Occipital lobe (tissue), 2 donors: ENCODE measurements around the gene KCNJ1. TPM values are rescaled to one million over a fixed set of nuclear protein-coding genes. Genes with fewer than 3 reads are reported as not detected.

Source experiments
- DNase-seq: peaks from one replicate; lab custom pipeline; 2025; lab: John Stamatoyannopoulos, UW
- total RNA-seq: library from RNA; depleted of rRNA; stranded (reverse); fragments of >200 nt; gene quantifications from one replicate; pipeline ENCODE4 v1.2.3, GENCODE V29; 2014

The KCNJ1 gene
- total RNA-seq, 1 donor from 2014 or later, result not detected

DNA sequence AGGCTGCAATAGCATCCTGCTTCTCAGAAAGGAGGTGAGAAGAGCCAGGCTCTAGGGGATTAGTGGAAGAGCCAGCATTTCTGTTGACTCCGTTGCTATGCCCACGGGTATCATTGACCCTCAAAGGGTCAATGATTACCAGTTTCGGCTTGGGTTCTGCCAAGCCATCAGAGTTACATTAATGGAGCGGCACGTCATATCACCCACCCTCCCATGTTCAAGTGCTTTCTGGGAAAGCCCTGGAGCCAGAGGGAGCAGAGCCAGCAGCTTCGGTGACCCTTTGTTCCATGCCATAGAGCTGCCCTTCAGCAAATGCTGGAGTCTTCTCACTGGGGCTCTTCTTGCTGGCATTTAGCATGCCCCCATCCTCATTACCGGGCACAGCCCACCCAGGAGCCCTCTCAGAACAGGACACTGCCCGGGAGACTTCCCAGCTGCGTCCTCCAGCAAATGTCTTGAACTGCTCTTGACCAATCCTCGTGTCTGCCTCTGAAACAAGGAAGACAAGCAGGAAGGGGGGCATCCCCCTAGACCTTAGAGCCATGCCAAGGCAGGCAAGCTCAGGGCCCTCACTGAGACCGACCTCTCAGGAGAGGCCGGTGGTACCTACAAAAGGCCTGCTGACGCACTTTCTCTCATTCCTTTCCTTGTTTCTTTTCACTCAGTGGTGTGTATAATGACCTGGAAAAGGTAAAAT, 14.6 kb downstream of the KCNJ1 start:
- no peak for DNase-seq

DNA sequence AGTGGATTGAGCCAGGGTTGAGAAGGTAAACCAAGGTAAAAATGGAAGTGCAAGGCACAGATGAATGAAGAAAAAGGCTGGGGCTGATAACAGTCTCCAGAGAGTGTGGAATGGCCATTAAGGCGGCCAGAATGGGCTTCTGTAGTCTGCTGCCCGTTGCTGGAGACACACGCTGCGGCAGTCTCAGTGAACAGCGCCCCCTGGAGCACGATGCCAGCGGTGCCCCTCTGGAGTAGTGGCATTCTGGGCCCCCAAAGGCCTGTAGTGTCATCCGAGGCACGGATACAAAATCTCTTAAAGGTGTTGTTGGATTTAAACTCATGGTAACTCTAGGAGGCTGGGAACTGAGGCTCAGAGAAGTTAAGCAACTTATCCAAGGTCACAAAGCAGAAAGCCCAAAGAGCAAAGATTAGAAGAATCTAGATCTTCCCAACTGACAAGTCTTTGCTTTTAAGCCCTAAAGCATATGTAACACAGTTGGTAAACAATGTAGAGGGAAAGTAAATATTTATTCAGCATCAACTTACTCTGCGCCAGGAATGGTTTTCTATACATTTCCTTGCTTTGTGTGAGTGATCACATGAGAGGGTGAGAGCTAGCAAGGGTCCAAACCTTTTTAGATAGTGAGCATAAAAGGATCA, 18.2 kb downstream of the KCNJ1 start:
- DNase-seq, result no peak

DNA sequence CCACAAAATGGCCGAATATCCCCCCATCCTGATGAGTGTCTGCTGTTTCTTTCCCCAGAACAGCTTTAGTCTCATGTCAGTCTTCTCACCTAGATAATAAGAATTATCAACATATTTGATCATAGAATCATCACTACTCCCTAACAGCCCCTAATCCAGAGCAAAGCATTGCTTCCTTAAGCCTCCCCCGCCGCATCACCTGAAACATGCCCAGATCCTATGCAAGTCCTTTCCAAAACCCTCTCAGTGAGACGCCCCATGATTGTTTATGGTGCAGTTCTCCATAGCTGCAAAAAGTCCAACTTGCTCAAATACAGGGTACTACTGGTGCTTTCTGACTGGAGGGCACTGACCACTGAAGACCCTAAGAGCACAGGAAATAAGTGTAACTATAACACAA, 20.1 kb downstream of the KCNJ1 start:
- no peak for DNase-seq

DNA sequence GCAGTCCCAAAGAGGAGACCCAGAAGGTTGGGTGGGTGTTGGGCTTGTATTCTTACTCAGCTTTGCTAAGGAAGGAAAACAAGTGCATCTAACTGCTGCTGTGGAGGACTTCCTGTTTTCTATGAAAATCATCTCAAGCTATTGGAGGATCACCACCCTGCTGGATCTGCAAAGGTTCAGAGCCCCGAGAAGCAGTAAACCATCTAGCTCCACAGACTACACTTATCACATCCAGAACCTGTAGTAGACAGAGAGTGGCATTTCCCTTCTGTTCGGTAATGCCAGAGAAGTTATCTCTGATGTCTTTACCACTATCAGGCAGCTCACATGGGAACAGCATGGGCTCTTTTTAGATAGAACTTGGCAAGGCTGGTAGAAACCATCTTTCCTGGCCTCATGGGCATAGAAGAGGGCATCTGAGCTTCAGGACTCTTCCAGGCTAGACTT, 21.7 kb downstream of the KCNJ1 start:
- DNase-seq, result no peak

DNA sequence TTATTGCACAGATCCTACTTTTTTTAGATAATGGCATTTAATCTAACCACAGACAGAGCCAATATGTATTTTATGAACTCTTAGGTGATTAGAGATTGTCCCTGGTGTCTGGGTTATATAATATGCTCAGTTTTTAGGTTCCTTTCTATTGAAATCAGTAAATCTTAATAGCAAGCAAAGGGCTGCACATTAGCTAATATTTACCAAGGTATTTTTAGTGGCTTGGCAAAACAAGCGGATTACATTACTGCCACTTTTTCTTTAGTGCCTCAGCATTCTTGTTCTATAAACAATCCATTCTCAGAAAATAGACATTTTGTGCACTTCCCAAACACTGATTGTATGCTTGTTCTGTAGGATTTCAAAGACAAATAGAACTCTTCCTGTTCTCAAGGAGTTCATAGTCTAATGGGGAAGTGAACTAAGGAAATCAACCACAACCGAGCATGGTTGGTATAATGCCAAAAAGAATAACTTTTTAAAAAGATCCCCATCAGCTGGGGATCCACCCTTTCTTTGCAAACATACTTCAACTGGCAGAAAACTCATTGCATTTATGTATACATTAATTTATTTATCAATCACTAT, 23.8 kb downstream of the KCNJ1 start:
- no peak for DNase-seq

DNA sequence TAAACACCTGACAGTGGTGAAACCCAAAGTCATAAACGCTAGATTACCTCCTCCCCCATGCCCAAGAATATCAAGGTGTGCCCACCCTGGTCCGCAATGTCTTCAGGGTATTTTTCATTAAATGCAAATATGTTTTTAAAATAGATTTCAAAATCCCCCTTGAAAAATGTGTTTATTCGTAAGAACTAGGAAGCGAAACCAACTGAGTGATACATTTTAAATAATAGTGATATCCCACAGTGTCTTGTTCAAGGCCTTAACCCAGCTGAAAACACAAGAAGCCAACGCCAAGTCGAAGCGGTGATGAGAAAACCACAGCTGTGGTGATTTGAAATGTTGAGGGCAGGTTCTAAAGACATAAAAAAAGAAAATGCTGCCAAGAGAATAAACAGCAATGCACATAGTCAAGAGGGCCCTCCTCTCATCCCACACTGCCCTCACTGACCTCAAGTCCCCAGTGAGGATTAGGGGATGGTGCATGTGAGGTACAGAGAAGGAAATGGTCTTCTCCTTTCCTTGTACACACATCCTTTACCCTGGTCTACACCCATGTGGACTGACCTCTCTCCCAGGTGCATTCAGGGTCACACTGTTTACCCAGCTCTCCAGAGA, 25.5 kb downstream of the KCNJ1 start:
- DNase-seq, result no peak

DNA sequence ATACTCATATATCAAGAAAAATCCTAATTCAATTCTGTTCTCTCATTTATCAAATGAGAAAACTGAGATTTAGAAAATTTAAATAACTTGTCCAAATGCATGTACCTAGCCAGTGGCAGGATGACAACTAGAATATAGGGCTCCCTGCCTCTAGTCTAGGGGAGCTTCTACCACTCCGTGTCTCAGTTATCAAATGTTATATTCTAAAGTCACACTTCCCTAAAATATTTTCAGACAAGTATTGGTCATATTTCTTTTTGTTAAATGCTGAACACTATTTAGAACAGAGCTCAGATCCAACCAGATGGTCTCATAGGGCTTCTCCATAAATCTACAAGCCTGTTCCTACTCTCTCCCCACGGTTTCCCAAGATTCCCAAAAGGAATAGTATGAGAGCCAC, 26.3 kb downstream of the KCNJ1 start:
- DNase-seq, result no peak

DNA sequence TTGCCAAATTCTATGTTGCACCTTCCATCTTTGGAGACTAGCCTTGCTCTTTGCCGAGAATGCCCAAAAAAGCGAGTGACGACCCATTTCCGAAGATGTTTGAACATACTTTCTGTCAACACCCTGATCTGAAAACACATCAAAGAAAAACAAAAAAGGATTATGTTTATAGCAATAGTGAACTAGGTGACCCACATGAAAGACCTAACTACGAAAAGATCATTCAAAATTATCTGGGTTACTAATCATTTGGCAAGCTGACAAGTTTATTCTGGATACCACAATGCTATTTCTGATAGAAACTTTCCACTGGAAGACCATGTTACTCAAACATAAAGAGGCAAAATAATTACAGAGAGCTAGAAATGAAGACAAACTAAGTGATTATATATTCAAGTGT, 27.0 kb downstream of the KCNJ1 start:
- DNase-seq, result no peak

DNA sequence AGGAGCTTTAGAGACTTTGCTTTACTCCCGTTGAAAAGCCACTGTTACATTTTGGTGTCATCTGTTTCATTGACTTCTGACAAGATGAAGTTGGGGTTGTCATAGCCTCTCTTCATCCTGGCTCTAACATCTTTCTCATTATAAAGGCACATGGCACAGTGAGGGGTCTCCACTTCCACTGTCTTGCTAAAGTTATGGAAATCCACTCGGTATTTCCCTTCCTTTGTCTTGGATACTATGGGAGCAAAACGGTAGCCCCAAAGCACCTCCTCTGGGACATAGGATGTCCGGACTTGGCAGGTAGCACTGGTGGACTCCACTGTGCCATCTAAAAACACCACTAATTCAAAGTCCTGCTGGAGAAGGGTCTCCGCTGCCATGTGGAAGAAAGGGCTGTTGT, 28.0 kb downstream of the KCNJ1 start:
- no peak for DNase-seq

DNA sequence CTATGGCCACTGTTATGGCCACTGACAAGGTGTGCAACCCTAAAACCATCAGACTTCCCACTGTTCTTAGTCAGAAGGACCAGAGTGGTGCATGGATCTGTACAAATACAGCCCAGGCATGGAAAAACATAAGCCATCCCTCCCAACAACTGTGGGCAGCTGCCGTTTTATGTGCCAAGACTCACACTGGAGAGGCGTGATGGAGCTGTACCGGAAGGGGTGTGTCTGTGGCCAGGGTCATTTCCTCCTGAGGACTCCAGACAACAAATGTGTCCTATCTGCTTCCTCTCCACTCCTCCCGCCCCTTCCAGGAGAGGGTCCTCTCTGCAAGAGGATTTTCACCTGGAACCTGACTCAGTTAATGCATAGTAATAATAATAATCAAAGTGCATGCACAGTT, 29.5 kb downstream of the KCNJ1 start:
- no peak for DNase-seq

DNA sequence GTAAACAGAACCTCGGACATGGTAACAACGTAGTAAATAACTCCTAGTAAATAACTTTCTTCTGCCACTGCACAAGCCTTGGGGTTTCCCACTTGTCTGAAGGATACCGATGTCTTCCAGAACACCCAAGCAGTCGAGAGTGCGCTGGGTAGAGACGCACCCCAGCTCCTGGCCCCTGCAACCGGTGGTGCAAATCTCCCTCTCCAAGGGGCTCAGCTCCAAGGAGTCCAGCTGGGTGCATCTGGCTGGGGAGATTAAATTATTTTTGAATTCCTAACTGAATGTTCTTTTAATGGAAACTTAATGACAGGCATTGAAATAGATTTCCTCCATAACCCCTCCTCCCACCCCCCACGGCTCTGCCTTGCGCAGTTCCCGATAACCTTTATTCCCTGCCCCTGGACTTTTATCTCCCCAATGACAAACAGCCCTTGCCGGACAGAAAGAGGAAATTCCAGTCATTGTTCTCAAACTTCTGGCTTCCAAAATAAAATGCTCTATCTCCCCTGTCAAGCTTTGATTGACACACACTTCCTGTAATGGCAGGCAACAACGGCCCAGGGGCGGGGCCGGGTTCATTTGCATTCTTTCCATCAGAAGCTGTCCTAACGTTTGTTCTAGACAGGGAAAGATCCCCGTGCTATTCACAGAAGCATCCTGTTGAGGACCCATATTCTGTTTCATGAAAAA, 31.2 kb downstream of the KCNJ1 start:
- no peak for DNase-seq

DNA sequence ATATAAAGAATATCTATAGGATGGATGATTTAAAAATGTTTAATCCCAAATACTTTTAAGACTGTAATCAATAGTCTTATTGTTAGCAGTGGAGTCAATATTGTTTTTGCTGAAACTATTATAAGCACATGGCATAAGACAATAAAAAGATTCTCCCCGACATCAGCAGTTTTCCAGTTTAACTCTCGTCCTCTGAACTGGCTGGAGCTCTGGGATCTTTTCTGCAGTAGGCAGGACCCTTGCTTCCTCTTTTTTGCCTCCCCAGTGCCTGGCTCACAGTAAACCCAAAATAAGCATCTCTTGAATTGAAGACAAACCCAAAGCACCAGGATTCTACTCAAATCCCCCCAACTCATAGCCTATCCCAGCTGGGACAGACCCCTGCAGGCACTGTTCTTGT, 32.9 kb downstream of the KCNJ1 start:
- no peak for DNase-seq

DNA sequence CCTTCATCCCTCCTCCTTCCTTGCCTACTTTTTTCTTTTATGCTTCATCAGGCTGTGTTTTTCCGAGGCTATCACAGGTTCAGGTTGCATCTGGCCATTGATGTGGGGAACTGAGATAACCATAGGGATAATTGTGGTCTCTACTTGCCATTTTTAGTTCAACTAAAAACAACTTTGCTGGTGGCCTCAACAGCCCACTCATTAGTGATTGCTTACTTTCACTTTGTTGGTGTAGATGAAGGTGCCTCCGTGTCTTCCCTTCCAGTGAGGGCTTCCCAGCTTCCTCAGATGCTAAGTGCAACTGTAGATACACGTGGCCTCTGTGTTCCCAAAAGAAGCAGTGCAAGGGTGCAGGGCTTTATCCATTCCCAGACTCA, 35.0 kb downstream of the KCNJ1 start:
- no peak for DNase-seq

DNA sequence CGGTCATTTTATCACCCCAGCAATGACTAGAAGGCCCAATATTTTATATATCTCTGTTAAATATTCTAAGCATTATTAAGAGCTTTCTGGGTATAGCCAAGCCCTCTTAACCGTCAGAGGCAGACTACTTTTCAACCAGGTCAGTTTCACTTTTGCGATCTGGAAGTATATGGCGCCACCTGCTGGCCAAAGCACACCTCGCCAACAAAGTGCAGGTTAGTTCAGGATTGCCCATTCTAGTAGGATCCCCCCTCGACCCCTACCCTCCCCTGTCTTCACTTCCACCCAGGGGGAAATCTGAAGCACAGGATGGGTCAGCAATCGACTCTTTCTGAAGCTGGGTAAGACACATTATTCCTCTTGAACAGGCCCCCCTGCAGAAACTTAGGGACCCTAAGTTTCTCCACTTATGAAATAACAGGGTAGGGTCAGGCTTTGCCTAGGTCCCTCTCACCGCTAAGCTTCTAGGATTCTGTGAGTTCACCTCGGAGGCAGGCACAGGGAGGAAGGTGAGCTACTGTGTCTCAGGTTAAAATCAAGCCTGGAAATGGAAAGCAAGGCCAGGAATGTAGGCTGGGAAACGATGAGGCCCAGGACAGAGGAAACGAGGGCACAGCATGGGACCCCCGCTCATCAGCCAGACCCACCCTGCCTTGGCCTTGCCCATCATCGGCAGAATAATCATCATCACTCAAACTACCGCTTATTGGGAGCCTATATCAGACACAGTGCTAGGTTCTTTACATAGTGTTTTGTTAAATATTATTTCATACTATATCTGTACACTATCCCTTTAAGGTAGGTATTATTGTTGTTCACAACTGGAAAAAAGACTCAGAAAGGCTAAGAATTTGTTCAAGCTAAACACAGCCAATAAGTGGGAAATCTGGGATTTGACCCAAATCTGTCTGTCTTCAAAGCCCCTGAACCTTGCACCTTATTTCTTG, 35.6 kb downstream of the KCNJ1 start:
- DNase-seq, result peak; percentile 49

DNA sequence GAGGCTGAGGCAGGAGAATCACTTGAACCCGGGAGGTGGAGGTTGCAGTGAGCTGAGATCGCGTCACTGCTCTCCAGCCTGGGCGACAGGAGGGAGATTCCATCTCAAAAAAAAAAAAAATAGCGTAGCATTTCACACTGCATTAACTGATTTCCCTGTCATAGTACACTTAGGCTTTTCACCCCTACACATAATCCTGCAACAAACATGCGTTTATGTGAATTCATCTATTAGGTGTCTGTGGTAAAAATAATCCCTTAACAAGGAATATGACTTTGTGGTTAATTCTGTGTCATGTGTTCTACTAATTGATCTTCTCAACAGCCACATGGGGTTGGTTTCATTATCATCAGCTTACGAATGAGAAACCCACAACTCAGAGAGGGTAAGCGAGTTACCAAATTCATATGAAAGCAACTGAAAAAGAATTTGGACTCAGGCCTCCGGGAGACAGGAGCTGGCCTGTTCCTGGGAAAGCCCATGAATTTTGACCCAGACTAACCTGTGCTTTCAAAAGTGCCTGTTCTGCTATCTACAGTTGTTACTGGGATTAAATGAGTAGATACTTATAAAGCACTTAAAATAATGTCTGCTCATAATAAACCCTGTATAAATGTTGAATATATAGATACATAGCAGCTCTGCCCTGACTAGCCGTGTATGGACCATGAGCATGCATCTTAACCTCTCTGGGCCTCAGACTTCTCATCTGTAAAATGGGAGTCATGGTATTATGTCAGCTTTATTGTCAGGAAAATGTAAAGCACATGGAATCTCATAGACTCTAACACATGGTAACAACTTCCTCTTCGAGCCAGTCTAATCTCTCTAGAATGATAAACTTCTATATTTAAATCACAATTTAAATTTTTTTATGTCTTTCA, 36.6 kb downstream of the KCNJ1 start:
- DNase-seq, result no peak

DNA sequence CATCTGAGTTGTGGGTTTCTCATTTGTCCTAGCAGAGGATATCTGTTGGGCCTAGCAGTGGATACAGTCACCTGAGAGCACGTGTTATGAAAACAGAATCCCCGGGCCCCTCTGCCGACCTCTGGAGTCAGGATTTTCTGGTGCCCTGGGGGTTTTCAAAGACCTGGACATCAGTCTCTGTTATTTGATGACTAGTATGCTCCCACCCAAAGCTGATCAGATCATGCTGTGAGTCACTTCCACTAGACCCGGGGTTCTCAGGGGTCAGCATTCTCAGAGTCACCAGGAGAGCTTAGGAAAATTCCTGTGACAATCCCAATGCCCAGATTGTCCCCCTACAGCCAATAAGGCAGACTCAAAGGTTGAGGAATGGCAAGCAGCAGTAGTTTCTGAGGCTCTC, 38.7 kb downstream of the KCNJ1 start:
- no peak for DNase-seq

DNA sequence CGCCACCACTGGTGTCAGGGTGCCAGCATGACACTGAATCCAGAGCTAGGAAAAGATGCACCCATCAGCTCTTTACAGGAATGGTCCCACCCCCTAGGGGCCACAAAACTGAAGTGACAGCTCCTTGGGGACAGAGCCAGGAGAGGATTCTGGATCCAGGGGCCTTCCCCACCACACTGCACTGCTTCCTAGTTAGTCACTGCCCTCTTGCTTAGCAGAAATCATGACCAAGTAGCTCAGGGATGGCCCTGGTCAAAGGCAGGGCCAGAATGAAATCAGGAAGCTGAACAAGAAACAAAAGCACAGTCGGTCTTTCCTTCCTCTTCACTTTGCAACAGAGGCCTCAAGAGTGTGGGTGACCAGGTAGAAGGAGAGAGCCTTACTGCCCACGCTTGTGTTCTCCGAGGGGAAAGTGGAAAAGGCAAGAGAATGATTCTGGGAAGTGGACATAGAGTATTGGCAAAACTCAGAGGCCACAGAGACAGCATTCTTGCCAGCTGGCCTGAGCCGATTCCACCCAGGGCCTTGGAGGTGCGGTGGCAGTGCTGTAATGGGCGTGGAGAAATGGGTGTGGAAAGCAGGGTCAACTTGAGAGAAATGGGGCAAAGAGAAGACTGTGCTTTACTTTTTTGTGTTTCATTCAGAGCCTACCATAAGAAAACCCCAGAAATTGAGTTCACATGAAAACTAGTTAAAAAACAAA, 39.8 kb downstream of the KCNJ1 start:
- no peak for DNase-seq

DNA sequence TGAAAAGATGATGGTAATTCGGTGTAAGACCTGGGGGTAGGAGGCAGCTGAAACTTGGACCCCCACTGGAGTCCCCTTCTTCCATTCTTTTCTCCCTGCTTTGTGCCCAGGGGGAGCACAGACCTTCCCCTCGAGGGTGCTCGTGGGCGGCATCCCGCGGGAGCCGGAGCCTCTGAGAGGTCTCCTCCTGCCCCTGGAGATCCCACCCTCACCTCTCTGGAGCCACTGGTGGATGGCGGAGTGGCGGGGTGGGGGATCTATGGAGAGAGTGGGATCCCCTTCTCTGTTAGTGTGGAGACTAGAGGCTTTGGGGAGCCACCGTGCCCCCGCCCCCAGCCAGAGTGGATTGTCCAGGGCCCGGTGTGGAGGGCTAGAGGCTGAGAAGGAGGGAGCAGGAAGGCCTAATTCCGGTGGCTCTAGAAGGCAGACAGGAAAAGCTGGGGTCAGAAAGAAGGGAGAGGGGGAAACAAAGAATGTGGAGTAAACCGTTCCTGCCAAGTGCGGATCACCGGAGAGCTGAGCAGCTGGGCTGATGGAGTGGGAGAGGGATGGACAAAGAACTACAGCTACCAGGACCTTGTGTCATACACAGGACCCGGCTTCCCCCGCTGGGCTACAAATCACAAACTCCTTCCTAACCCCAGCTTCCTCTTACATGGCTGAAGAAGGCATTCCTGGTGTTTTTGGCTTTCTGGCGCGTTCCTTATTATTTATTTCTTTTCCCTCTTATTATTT, 41.9 kb downstream of the KCNJ1 start:
- no peak for DNase-seq
